Vagina (tissue), 2 donors: ENCODE data around the gene RBBP5.

Experiments
- POLR2AphosphoS5 ChIP-seq, 2 donors: sonication (generic); formaldehyde crosslinking; IDR thresholded peaks; one replicate each; pipeline ENCODE4 v1.9.0; 2017; ENCODE audit warnings: antibody characterized with exemption in 2 of 2, mild to moderate bottlenecking in 2 of 2, low read depth in 1 of 2; ENCODE audit not compliant: insufficient read depth in 1 of 2
- TF ChIP-seq, protein P1 (sequence below), 3 experiments: fragments of 450-650 bp in 2 of 3; fragments of 200-600 bp in 1 of 3; sonication (generic) in 1 of 3; IDR thresholded peaks; one replicate each; pipeline ENCODE4 v1.5.1; 2017 to 2019; ENCODE audit warnings: antibody characterized with exemption in 3 of 3, mild to moderate bottlenecking in 2 of 3, moderate library complexity in 2 of 3

DNA sequence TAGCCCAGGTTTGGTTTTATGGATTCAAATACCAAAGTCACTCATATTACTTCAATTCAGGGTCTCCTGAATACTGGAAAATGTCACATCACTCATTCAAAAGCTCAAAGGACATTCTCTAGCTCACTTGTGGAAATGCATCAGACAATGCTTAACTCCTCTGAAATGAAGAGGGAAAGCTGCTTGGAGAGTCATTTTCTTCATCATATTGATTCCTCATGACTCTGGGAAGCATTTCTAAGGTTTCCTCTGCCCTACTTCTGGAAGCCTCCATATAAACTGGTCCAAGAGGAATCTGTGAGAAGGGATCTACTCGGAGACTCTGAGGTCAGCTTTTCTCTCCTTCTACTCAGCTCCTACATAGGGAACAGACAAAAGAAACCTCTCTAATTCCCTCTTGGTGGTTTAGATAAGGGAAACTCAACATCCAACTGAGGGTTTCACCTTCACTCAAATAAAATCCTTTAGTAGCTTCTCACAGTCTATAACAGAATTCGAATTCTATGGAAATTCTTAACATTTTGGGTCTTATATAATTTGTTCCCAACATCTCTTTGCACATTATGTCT, 36.4 kb upstream of the RBBP5 start:
- TF ChIP-seq, protein P1, sequence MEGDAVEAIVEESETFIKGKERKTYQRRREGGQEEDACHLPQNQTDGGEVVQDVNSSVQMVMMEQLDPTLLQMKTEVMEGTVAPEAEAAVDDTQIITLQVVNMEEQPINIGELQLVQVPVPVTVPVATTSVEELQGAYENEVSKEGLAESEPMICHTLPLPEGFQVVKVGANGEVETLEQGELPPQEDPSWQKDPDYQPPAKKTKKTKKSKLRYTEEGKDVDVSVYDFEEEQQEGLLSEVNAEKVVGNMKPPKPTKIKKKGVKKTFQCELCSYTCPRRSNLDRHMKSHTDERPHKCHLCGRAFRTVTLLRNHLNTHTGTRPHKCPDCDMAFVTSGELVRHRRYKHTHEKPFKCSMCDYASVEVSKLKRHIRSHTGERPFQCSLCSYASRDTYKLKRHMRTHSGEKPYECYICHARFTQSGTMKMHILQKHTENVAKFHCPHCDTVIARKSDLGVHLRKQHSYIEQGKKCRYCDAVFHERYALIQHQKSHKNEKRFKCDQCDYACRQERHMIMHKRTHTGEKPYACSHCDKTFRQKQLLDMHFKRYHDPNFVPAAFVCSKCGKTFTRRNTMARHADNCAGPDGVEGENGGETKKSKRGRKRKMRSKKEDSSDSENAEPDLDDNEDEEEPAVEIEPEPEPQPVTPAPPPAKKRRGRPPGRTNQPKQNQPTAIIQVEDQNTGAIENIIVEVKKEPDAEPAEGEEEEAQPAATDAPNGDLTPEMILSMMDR (IDR thresholded peaks at IDR 0.05), result no peak
- no peak for TF ChIP-seq POLR2AphosphoS5 (IDR thresholded peaks at IDR 0.05; ENCODE audit: insufficient read depth in 1 of 2, low read depth in 1 of 2)
